NCI-H69 (cell line): Measurements from ENCODE around the gene KCNC4.
A peak's percentile ranks its signal among the peaks of the same experiment; 100 is the strongest.

ENCODE experiments used
- DNase-seq: peaks from one replicate; lab custom pipeline; 2025; lab: John Stamatoyannopoulos, UW

KCNC4 gene

DNA sequence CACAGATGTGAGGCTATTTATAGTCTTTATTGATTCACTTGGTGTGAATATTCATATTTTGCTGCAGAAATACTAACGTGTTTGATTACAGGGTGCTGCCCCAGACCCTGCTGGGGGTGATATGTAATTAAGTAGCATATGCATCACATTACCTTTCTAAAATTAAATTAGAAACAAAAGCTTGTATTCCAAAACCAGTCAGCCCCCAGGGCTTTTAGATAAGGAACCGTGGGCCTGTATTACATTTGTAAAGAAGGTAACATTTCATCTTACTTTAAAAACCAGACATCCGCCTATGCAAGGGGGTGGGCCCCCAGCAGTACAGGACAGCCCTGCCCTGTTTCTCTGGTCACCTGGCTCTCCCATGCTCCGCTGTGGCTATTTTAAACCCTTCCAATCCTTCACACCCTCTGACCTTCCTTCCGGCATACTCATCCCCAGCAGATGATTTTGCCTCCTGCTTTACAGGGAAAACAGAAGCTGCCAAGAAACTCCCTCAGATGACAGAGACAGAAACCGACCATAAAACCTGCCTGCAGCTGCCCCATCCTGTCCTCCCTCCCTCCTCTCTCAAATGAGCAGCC is 22.0 kb upstream of the KCNC4 start:
- DNase-seq = peak; percentile 92

DNA sequence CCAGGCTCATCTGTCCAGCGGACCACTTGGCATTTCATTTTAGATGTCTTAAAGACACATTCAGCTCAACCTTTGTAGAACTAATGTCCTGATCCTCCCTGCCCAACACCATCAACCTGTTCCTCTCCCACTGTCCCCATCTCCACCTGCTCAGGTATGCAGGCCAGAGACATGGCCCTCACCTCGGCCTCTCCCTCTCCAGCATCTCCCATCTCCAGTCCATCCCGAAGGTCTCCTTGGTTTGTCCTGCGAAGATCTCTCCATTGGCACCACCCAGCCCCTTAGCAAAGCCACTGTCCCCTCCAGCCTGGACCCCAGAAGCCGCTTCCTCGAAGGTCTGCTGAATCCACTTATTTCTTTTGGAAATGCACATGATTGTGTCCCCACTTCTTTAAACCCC is 20.9 kb upstream of the KCNC4 start:
- no peak for DNase-seq

DNA sequence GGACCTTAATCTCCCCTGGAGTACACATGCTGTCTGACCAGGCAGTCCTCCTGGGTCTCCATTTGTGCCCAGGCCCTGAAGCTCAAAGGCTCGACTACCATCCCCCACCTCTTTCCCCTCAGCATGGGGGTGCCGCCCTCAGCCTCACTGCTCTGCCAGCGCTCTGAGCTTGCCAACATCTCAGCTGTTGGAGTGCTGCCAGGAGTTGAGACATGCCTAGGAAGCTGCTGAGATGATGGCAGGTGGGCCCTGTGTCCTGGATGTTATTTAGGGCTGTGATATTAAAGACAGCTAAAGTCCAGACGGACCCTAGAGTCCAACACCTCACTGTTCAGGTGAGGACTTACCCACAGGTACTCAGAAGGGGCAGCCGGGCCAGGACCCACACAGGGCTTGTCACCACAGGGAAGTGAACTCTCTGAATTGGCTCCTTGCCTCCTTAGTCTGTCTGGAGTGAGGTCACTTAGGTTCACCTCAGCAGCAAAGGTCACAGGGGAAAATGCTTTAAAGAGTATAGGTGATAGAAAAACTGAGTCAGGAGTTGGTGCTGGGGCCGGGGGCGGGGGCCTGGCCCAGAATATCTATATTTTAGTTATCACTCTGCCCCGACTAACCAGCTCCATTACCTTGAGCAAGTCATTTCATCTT is 19.7 kb upstream of the KCNC4 start:
- DNase-seq = peak; percentile 92

DNA sequence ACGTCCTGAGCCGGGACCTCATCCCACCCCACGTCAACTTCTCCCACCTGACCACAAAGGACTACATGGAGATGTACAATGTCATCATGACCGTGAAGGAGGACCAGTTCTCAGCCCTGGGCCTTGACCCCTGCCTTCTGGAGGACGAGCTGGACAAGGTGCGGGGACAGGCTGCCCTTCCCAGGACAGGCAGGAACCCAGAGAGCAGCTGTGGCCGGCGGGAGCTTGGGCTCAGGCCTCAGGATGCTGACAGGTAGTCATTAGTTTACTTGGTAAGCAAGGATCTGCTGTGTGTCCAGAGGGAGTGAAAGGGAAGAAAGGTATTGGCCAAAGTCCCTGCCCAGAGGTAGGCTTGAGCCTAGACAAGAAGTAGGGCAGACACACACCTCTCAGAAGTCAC is 17.6 kb upstream of the KCNC4 start:
- DNase-seq = no peak

DNA sequence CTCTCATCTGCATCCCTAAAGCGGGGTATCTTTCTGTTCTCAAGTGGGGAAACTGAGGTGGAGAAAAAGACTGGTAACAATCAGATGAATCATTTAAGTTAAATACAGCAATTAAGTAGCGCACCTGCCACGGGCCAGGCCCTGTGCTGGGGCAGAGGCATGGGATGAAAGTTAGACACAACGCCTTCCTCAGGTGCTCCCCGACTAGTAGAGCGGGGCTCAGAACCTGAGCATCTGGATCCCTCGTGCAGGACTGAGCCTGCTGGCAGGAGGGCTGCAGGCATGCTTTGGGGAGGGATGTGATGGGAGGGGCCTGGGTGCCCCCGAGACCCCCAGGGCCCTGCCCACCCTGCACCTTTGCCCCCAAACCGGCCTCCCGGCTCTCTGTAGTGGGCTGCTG is 14.9 kb upstream of the KCNC4 start:
- DNase-seq = no peak

DNA sequence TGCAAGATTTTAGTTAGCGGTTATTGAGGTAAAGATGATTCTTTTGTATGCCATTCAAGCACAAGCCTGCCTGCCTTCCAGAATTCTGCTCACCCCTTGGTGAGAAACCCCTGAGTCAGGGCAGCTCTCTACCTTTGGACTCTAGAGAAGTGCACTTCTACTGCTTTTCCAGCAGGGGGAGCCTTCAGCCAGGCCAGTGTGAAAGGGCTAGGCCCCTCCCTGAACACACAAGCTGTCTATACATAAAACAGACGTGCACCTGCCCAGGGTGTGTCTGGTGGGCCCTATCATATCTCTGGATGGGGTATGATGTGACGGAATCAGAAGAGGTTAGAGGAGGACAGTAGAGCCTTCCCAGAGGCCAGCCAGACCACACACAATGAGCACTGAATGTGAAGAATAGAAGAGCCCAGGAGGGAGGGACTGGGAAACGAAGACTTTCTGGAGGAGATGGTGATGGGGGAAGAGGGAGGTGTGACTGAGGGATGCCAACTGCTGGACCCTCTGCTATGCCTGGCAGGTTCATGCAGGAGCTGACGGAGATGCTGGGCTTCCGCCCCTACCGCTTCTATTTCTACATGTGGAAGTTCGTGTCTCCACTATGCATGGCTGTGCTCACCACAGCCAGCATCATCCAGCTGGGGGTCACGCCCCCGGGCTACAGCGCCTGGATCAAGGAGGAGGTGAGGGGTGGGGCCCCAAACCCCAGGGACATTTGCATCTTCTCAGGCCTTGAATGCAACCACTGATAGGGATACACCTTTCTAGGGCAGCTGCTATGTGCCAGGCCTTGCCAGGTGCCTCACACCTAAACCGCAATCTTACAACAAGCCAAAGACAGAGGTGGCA is 13.0 kb upstream of the KCNC4 start:
- peak; percentile 67 for DNase-seq

DNA sequence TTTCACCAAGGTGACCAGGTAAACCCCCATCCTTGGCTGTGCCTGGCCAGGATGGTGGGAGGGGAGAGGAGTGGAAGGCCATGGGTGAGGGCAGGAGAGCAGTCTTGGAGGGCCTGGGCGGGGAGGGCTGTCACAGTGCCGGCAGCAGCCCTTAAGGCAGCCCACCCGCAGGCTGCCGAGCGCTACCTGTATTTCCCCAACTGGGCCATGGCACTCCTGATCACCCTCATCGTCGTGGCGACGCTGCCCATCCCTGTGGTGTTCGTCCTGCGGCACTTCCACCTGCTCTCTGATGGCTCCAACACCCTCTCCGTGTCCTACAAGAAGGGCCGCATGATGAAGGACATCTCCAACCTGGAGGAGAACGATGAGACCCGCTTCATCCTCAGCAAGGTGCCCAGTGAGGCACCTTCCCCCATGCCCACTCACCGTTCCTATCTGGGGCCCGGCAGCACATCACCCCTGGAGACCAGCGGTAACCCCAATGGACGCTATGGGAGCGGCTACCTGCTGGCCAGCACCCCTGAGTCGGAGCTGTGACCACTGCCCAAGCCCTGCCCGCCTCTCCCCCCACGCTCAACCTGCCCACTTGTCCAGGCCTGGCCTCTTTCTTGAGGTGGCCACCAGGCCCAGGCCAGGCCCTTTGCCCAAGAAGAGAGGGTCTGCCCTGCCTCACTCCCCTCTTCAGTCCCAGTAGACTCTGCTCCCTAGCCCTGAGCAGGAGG is 12.0 kb upstream of the KCNC4 start:
- no peak for DNase-seq

DNA sequence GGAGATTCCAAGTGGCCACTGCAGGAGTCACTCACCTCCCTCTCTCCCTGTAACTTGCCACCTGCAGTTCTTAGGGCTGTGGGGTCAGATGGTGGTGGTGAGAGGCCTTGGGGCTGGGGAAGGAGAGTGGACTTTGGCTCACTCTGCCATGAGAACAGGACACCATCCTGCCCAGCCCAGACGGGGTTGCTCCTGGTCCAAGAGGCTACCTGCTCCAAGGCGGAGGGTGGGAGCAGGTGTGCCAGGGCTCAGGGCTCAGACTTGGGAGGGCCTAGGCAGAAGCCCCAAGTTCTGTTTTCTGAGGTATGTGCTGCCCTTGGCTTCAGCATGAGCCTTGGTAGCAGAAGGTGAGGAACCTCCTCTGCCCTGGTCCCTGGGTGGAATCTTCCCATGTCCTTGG is 11.4 kb upstream of the KCNC4 start:
- no peak for DNase-seq

DNA sequence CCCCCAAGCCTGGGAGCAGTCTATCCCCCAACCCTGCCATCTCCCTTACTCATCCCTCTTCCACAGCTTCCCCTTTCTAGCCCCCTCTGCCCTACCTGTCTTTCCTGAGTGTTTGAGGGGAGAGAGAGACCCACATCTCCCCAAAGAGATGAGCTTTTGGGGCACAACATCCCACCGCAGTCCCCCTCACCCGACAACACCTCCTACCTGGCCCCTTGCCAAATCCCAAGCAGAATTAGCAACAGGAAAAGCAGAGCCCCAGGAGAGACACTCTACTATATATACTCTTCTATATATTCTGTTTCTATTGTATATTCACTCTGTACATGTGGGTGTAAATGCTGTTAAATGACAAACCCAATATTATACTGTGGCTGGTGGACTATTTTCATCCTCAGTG is 9.9 kb upstream of the KCNC4 start:
- DNase-seq = no peak

DNA sequence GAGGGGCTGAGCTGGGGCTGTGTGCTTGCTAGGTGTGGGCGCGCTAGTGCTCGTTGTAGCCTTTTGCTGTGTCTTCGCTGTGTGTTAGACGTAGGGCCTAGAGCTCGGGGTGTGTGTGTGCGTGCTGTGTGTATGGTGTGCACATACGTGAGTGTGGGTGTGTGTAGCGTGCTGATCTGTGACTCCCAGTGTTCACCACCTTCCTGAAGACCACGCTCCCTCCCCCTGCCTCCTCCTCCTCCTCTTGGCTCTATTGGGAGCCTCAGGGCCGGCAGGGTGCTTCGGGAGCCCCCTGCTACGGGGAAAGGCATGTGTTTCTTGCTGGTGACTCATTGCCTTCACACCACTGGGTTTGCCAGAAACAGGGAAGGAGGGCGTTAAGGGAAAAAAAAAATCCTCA is 9.4 kb upstream of the KCNC4 start:
- no peak for DNase-seq

DNA sequence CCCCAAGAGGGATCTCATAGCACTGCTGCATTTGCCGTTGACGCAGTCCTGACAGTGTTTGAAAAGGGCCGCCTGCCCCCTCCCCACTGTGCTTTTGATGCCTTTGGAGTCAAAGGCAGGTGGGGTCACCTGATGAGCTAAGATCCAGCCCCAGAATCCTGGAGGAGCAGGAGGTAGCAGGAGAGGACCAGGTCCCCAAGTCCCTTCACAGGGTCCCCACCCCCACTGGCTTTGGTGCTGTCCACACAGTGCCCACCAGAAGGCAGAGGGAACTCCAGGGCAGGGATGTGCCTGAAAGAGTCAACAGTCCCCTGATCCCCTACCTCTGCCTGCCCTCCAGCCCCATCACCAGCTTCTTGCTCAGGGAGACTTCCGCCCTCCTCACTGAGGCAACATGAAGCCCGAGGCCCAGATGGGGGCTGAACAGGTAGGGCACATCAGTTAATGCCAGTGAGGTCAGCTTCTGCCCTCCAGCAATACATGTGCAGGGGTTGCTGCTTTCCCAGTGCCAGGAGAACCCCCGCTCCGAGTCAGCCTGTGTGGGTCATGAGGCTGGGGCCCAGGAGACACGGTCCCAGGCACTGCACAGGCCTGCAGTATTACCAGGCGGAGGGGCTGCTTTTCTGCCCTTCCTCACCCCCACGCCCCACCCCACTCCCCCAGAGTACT is 8.8 kb upstream of the KCNC4 start:
- peak; percentile 29 for DNase-seq

DNA sequence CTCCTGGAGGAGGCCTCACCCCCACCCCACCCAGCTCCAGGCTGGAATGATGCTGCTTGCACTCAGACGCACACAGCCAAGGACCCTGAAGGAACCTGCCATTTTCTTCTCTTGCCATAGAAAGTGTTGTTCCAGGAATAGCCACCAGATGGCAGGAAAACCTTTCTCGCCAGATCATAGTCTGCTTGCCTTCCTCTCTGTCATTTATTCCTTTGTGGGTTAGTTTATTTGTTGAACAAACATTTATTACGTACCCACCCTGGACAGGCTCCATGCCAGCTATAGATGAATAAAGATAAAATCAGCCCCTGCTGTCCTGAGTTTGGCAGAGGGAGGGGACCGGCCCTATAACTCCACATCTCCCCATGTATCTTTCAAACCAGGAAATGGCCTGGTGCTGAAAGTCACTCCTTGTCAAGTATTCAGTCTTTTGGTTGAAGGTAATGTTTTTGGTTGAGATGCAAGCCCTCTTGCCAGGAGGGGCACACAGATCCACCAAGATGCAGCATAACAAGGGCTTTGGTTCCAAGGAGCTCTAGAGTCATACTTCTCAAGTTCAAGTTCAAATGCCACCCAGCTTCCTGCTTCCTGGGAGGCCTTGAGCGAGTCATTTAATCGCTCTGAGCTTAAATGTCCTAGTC is 7.0 kb upstream of the KCNC4 start:
- peak; percentile 77 for DNase-seq

DNA sequence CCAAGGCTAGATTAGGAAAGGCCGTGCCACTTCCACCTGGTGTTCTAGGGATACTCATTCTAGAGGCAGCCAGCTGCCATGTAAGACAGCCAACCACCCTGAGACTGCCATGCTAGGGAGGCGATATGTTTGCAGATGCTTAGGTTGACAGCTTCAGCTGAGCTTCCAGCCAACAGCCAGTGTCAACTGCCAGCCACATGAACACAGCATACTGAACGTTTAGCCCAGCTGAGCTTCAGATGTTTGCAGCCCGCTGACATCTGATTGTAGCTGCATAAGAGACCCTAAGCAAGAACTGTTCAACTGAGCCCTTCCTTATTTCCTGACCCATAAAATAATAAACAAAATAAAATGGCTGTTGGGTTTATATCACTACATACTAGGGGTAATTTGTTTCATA is 5.0 kb upstream of the KCNC4 start:
- no peak for DNase-seq

DNA sequence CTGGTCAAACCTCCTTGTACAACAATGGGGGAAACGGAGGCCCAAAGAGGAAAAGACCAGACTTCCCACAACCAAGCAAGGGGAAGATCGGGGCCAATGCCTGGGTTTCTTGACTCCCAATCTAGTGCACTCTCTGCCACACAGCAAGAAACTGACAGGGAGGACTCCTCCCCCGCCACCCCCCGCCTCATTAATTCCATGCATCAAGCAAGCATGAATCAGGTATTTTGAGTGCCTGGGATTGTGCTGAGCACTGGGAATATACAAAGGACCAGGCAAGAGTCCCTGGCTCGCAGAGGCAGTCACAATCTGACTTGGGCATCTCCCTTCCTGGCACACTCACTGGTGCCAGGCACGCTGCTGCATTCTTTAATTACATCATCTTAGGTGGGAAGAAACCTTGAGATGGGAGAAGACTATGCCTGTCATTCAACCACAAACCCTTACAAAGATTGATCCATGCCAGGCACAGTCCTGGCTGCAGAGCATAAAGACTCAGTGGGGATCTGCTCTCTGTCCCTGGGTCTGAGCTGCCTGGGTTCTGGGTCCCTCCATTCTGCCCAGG is 4.4 kb upstream of the KCNC4 start:
- DNase-seq = no peak

DNA sequence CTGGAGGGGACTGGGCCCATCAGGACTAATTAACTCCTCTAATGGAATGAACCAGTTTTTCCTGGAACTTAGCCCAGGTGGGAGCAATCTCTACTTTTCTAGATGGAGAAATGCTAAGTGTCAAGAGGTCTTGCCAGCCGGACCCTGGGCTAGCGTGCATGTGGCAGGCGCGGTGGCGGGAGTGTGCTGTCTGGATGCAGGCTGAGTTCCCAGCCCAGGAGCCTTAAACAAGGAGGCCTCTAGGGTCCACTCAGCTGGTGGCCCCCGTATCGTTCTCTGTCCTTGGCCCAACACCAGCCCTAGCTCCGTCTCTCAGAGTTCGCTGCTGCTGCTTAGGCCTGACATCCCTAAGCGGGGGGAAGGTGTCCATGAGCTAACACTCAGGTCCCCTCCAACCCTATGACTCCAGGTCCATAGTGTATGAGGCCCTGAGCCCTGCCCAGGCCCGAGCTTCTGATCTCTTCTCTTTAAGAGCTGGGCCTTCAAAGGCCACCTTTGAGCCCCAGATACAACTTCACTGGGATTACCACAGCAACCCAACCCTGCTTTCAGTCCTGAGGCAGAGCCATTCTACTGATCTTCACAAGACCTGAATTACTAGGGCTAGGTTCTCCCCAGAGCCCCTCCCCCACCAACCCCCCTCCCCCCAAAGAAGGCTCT is 3.7 kb upstream of the KCNC4 start:
- no peak for DNase-seq

DNA sequence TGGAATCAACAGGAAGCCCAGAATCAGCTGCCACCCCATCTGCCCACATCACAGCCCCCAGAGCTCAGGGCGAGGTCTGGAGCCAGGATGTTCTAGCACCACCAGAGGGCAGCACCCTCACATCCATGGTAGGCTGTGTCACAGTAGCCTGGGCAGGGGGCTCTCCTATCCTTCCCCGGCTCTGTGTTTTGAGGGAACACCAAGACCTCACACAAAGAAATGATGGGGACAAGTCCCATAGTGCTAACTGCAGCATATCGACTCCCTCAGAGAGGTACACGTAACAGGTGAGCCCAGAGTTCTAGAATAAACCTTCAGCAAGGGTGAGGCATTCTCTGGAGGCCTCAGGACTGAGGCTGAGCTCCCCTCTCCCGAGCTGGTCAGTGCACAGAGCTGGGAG is 2.3 kb upstream of the KCNC4 start:
- peak; percentile 75 for DNase-seq

DNA sequence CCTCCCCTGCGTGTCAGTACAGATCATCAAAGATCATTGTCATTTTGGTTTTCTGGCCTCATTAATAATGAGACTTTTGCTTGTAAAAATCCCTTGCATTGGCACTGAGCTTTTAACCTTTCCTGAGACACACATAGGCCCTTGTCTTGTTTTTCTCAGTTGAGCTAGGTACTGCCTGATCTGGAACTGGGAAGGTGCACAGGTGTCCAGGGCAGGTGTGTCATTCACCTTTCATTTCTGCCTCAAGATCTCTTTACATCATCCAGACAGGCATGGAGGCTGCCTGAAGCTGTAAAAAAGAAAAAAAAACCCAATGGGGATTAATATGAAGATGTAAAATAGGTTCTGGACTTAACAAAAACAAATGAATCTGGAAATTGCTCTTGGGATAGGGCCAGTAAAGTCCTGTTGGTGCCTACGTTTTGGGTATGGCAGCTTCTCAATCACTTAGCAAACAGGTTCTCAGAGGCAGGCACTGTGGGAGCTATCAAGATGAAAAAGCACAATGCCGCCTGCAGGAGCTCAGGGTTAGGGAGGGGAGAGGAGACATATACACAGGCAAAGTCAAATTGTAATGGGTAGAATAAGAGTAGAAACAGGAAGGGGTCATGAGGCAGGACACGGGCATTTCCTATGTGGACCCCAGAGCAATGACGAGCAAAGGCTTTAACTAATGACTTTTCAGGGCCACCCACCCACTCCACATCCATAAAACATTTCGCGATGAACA is 1.0 kb upstream of the KCNC4 start:
- peak; percentile 52 for DNase-seq

DNA sequence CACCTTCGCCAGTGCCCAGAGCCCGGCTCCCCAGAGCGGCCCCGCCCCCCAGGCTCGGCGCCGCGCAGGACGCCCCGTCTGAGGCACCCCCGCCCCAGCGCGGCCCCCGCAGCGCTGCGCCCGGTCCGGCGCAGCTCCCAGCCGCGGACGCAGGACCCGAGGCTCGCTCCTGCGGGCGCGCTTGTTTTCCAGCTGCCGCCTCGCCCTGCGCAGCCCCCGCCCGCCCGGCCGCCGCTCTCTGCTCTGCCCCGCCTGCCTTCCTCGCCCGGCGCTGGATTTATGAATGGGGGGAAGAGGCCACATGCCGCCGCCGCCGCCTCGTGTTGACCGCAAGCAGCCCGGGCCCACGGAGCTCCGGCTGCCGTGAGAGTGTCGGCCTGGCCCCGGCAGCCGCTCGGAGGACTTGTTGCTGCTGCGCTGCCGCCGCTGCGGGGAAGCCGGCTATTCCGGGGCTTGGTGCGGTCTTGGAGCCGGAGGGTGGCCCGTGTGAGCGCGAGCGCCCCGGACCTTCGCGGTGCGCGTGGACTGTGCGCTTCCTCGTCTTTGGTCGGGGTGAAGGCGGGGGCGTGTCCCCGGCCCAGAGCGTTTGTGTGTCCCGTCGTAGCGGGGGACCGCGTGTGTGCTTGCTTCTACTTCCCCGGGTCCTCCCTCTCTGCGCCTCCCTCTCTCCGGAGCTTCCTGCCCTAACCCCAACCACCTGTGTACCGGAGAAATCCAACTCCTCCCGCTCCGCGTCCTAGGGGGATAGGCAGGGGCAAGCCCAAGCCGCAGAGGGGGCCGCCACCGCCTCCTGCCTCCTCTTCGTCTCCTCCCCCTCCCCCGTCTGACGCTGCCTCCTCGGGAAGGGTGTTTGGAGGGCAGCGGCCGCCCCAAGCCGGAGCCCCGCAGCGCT is 736 bp downstream of the KCNC4 start:
- peak; percentile 77 for DNase-seq
